ENCODE measurements around the gene ZNF415.

Gene ZNF415

DNA sequence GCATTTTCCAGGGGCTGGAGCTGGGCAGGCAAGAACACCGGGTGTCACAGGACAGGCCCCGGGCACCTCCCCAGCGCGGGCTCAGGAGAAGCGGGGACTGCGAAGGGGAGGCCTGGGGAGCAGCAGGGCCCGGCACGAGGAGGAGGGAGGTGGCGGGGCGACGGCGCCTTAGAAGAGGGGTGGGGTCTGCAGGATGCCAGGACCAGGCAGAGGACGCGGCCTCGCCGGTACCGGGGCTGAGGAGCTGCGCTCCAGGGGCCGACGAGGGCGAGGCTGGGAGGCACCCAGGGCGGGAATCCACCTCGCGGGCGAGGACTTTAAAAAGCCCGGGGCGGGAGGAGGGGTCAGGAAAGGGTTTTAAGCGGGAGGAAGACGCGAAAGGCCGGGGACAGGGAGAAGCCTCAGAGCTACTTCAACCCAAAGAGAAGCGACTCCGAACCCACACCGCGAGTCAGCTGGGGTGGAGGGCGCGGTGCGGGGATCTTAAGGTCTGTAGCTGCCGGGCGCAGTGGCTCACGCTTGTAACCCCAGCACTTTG is 25.5 kb upstream of the ZNF415 start:
- DNase-seq (ENCODE audit: low read depth, low spot score): peak; percentile 6
- peak overlapping the region; percentile 54 for H3K4me3 ChIP-seq (ENCODE audit: insufficient read length, low read depth)
- peaks cover 30% of the 10 kb centered on the region for H3K36me3 ChIP-seq (ENCODE audit: insufficient read depth, insufficient read length, low read length)
- no peak for TF ChIP-seq SUZ12 (IDR thresholded peaks at IDR 0.05; ENCODE audit: extremely low read depth, insufficient read depth, insufficient read length)
- TF ChIP-seq ZNF274 (IDR thresholded peaks at IDR 0.05; ENCODE audit: low read depth, low read length): no peak
- no peak for TF ChIP-seq YY1 (IDR thresholded peaks at IDR 0.05; ENCODE audit: insufficient read depth, insufficient read length)
- H3K27me3 ChIP-seq (ENCODE audit: insufficient read depth, insufficient read length): no peaks in the 10 kb centered on the region
- peak overlapping the region; percentile 72 for H3K9ac ChIP-seq (ENCODE audit: insufficient read length, low read depth)
- no peaks in the 10 kb centered on the region for H3K4me1 ChIP-seq (ENCODE audit: insufficient read depth, insufficient read length)
- peaks cover 5% of the 10 kb centered on the region for H3K9me3 ChIP-seq (ENCODE audit: insufficient read depth, low read length)

DNA sequence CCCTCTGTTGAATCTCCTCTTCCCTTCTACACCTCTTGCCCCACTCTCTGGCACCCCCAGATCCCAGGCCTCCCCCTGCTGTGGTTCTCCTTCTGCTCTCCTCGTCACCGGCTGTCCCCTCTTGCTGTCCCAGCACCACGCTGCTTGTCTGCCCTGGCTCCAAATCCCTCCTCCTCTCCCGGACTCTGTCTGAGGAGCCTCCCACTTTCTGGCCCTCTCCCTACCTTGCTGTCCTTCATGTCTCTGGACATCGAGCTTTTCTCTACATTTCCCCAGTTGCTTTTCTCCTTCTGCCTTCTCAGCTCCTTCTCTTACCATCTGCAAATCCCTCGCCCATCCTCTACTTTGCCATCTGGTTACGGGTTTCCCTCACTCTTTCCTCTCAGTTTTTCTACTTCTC is 24.9 kb upstream of the ZNF415 start:
- H3K27me3 ChIP-seq (ENCODE audit: insufficient read depth, insufficient read length): no peaks in the 10 kb centered on the region
- TF ChIP-seq SUZ12 (IDR thresholded peaks at IDR 0.05; ENCODE audit: extremely low read depth, insufficient read depth, insufficient read length) (no peak), YY1 (IDR thresholded peaks at IDR 0.05; ENCODE audit: insufficient read depth, insufficient read length) (no peak), ZNF274 (IDR thresholded peaks at IDR 0.05; ENCODE audit: low read depth, low read length) (no peak)
- peak overlapping the region; percentile 72 for H3K9ac ChIP-seq (ENCODE audit: insufficient read length, low read depth)
- H3K4me3 ChIP-seq (ENCODE audit: insufficient read length, low read depth): peak overlapping the region; percentile 54
- H3K4me1 ChIP-seq (ENCODE audit: insufficient read depth, insufficient read length): no peaks in the 10 kb centered on the region
- H3K36me3 ChIP-seq (ENCODE audit: insufficient read depth, insufficient read length, low read length): peaks cover 34% of the 10 kb centered on the region
- H3K9me3 ChIP-seq (ENCODE audit: insufficient read depth, low read length): peaks cover 5% of the 10 kb centered on the region
- peak; percentile 5 for DNase-seq (ENCODE audit: low read depth, low spot score)

DNA sequence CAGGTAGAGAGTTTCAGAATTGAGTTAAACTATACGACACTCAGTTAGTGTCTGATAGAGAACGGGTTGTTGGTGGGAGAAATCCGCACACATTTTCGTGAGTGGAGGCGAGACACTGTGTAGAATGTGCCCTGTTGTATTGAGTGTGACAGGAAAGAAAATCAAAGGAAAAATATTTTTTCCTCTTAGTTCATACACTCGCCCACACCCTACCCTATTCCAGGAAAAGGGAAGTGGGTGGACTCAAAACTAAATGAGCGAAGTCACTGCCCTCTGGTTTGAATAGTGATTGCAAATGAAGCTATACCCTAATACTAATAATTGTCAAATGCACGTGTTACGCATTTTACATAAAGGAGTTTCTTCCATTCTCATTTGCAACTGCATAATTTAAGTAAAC is 24.1 kb upstream of the ZNF415 start:
- DNase-seq (ENCODE audit: low read depth, low spot score): no peak
- Histone ChIP-seq H3K9me3 (ENCODE audit: insufficient read depth, low read length) (peaks cover 5% of the 10 kb centered on the region), H3K4me1 (ENCODE audit: insufficient read depth, insufficient read length) (no peaks in the 10 kb centered on the region), H3K4me3 (ENCODE audit: insufficient read length, low read depth) (no peak overlapping the region), H3K27me3 (ENCODE audit: insufficient read depth, insufficient read length) (no peaks in the 10 kb centered on the region), H3K36me3 (ENCODE audit: insufficient read depth, insufficient read length, low read length) (peaks cover 37% of the 10 kb centered on the region), H3K9ac (ENCODE audit: insufficient read length, low read depth) (no peak overlapping the region)
- TF ChIP-seq SUZ12 (IDR thresholded peaks at IDR 0.05; ENCODE audit: extremely low read depth, insufficient read depth, insufficient read length) (no peak), ZNF274 (IDR thresholded peaks at IDR 0.05; ENCODE audit: low read depth, low read length) (no peak), YY1 (IDR thresholded peaks at IDR 0.05; ENCODE audit: insufficient read depth, insufficient read length) (no peak)

DNA sequence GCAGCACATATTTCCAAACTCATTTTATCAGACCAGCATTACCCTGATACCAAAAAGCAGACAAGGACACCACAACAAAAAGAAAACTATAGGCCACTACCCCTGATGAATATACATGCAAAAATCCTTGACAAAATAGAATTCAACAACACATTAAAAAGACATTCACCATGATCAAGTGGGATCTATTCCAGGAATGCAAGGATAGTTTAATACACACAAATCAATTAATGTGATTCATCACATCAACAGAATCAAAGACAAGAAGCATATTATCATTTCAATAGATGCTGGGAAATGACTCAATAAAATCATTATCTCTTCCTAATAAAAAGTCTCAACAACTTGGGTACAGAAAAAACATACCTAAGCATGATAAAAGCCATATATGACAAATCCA is 14.9 kb upstream of the ZNF415 start:
- Histone ChIP-seq H3K9me3 (ENCODE audit: insufficient read depth, low read length) (peaks cover 35% of the 10 kb centered on the region), H3K4me3 (ENCODE audit: insufficient read length, low read depth) (no peak overlapping the region), H3K36me3 (ENCODE audit: insufficient read depth, insufficient read length, low read length) (peaks cover 67% of the 10 kb centered on the region), H3K27me3 (ENCODE audit: insufficient read depth, insufficient read length) (no peaks in the 10 kb centered on the region), H3K9ac (ENCODE audit: insufficient read length, low read depth) (no peak overlapping the region), H3K4me1 (ENCODE audit: insufficient read depth, insufficient read length) (no peaks in the 10 kb centered on the region)
- no peak for TF ChIP-seq YY1 (IDR thresholded peaks at IDR 0.05; ENCODE audit: insufficient read depth, insufficient read length)
- TF ChIP-seq ZNF274 (IDR thresholded peaks at IDR 0.05; ENCODE audit: low read depth, low read length): no peak
- TF ChIP-seq SUZ12 (IDR thresholded peaks at IDR 0.05; ENCODE audit: extremely low read depth, insufficient read depth, insufficient read length): no peak
- DNase-seq (ENCODE audit: low read depth, low spot score): no peak

DNA sequence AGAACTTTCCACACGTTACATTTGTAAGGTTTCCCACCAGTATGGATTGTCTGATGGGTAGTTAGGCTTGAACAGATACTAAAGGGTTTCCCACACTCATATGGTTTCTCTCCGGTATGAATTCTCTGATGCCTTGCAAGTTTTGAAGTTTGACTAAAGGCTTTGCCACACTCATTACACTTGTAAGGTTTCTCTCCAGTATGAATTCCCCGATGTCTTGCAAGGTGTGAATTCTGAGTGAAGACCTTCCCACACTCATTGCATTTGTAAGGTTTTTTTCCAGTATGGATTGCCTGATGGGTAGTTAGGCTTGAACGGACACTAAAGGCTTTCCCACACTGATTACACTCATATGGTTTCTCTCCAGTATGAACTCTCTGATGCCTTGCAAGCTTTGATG is 7.6 kb upstream of the ZNF415 start:
- Histone ChIP-seq H3K4me3 (ENCODE audit: insufficient read length, low read depth) (no peak overlapping the region), H3K9me3 (ENCODE audit: insufficient read depth, low read length) (peaks cover 34% of the 10 kb centered on the region), H3K9ac (ENCODE audit: insufficient read length, low read depth) (no peak overlapping the region), H3K27me3 (ENCODE audit: insufficient read depth, insufficient read length) (no peaks in the 10 kb centered on the region), H3K36me3 (ENCODE audit: insufficient read depth, insufficient read length, low read length) (peaks cover 44% of the 10 kb centered on the region), H3K4me1 (ENCODE audit: insufficient read depth, insufficient read length) (no peaks in the 10 kb centered on the region)
- DNase-seq (ENCODE audit: low read depth, low spot score): no peak
- TF ChIP-seq SUZ12 (IDR thresholded peaks at IDR 0.05; ENCODE audit: extremely low read depth, insufficient read depth, insufficient read length) (no peak), ZNF274 (IDR thresholded peaks at IDR 0.05; ENCODE audit: low read depth, low read length) (no peak)

DNA sequence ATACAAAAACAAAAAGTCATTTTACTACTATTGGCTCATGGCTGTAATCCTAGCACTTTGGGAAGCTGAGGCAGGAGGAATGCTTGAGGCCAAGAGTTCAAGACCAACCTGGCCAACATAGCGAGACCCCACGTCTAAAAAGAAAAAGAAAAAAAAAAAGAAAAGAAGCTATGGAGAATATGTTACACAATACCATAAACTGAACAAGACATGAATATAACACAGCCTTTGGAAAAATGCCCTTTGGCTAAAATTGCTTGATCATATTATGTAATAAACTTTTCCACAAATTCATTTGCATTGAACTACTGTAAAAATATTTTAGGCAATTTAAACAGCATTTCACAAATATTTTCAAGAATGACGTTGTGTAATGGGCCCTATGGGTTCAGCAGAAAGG is 3.7 kb upstream of the ZNF415 start:
- Histone ChIP-seq H3K4me3 (ENCODE audit: insufficient read length, low read depth) (no peak overlapping the region), H3K9ac (ENCODE audit: insufficient read length, low read depth) (no peak overlapping the region), H3K9me3 (ENCODE audit: insufficient read depth, low read length) (peaks cover 15% of the 10 kb centered on the region), H3K4me1 (ENCODE audit: insufficient read depth, insufficient read length) (no peaks in the 10 kb centered on the region), H3K27me3 (ENCODE audit: insufficient read depth, insufficient read length) (no peaks in the 10 kb centered on the region), H3K36me3 (ENCODE audit: insufficient read depth, insufficient read length, low read length) (peaks cover 15% of the 10 kb centered on the region)
- DNase-seq (ENCODE audit: low read depth, low spot score): no peak
- no peak for TF ChIP-seq YY1 (IDR thresholded peaks at IDR 0.05; ENCODE audit: insufficient read depth, insufficient read length)
- TF ChIP-seq ZNF274 (IDR thresholded peaks at IDR 0.05; ENCODE audit: low read depth, low read length): no peak
- no peak for TF ChIP-seq SUZ12 (IDR thresholded peaks at IDR 0.05; ENCODE audit: extremely low read depth, insufficient read depth, insufficient read length)

DNA sequence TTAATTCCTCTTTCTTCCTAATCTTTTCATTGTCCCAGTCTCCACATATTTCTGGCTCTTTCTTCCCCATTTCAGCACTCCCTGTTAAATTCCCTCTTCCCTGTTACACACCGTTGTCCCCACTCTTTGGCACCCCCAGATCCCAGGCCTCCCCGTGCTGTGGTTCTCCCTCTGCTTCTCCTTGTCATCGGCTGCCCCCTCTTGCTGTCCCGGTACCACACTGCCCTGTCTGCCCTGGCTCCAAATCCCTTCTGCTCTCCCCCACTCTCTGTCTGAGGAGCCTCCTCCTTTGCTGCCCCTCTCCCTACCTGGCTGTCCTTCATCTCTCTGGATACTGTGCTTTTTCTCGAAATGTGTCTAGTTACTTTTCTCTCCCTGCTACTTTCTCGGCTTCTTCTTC is 983 bp downstream of the ZNF415 start:
- H3K36me3 ChIP-seq (ENCODE audit: insufficient read depth, insufficient read length, low read length): peaks cover 3% of the 10 kb centered on the region
- no peaks in the 10 kb centered on the region for H3K27me3 ChIP-seq (ENCODE audit: insufficient read depth, insufficient read length)
- TF ChIP-seq ZNF274 (IDR thresholded peaks at IDR 0.05; ENCODE audit: low read depth, low read length) (no peak), SUZ12 (IDR thresholded peaks at IDR 0.05; ENCODE audit: extremely low read depth, insufficient read depth, insufficient read length) (no peak), YY1 (IDR thresholded peaks at IDR 0.05; ENCODE audit: insufficient read depth, insufficient read length) (no peak)
- no peaks in the 10 kb centered on the region for H3K9me3 ChIP-seq (ENCODE audit: insufficient read depth, low read length)
- H3K9ac ChIP-seq (ENCODE audit: insufficient read length, low read depth): peak overlapping the region; percentile 75
- DNase-seq (ENCODE audit: low read depth, low spot score): no peak
- H3K4me3 ChIP-seq (ENCODE audit: insufficient read length, low read depth): peak overlapping the region; percentile 68
- H3K4me1 ChIP-seq (ENCODE audit: insufficient read depth, insufficient read length): no peaks in the 10 kb centered on the region
